ENCODE results near the gene IFT81. TPM values are rescaled to one million over a fixed set of nuclear protein-coding genes. Genes with fewer than 3 reads are reported as not detected.

IFT81 gene
- total and polyA plus RNA-seq, 2 donors from 2014 or later = 6.5 to 16.6 TPM

DNA sequence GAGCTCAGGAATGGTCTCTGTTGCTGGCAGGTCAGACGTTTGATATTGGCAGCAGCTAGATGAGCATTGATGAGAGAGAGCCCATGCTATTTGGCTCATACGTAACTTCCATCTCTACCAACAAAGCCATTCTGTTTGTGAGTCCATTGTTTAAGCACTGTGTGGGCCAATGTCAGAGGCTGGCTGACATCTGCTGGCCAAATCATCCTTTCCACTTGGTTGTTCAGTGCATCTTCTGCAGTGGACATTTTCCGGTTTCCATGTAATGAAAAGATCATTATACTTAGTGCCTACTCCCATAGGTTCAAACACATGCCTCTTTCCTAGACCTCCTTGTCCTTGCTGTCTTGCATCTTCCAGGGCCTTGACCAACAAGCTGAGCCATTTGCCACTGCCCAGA, 59.2 kb downstream of the IFT81 start:
- intact Hi-C loops (cut with DNase I) = no loop called here
- no peak for FAIRE-seq

DNA sequence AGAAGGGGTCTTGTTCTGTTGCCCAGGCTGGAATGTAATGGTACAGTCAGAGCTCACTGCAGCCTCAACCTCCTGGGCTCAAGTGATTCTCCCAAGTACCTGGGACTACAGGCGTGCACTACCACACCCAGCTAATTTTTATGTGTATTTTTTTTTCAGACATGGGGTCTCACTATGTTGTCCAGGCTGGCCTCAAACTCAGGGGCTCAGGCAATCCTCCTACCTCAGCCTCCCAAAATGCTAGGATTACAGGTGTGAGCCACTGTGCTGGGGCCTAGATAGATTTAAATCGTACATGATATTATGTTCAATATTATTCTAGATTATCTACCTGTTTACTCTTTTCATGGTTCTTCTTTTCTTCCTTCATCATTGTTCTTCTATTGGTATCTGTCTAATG, 61.5 kb downstream of the IFT81 start:
- Histone ChIP-seq H3K27me3 (ENCODE audit: control insufficient read depth, insufficient read depth, low read length) (no peaks in the 10 kb centered on the region), H3K4me3 (ENCODE audit: low read length in 3 of 3) (no peak overlapping the region), H3K9me3 (ENCODE audit: control insufficient read depth in 2 of 3, insufficient read depth in 1 of 3, low read length in 3 of 3) (peaks cover 0 to 9% (median 2%) of the 10 kb centered on the region in 3 donors), H3K9ac (ENCODE audit: low read length in 3 of 3) (no peak overlapping the region), H3K36me3 (ENCODE audit: control insufficient read depth in 2 of 3, insufficient read depth in 3 of 3, low read length in 3 of 3) (peaks cover 7 to 11% (median 10%) of the 10 kb centered on the region in 3 donors), H3K4me1 (ENCODE audit: control insufficient read depth in 2 of 3, insufficient read depth in 2 of 3, low read depth in 1 of 3, low read length in 3 of 3) (no peaks in the 10 kb centered on the region), H3K27ac (ENCODE audit: low read depth in 2 of 2, low read length in 2 of 2) (no peak overlapping the region)
- intact Hi-C loops (cut with DNase I) = no loop called here
- TF ChIP-seq, protein P1, sequence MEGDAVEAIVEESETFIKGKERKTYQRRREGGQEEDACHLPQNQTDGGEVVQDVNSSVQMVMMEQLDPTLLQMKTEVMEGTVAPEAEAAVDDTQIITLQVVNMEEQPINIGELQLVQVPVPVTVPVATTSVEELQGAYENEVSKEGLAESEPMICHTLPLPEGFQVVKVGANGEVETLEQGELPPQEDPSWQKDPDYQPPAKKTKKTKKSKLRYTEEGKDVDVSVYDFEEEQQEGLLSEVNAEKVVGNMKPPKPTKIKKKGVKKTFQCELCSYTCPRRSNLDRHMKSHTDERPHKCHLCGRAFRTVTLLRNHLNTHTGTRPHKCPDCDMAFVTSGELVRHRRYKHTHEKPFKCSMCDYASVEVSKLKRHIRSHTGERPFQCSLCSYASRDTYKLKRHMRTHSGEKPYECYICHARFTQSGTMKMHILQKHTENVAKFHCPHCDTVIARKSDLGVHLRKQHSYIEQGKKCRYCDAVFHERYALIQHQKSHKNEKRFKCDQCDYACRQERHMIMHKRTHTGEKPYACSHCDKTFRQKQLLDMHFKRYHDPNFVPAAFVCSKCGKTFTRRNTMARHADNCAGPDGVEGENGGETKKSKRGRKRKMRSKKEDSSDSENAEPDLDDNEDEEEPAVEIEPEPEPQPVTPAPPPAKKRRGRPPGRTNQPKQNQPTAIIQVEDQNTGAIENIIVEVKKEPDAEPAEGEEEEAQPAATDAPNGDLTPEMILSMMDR (IDR thresholded peaks at IDR 0.05; ENCODE audit: borderline replicate concordance, extremely low read depth, insufficient read depth) = no peak
- FAIRE-seq = no peak
- no peak for DNase-seq

More for the DNA sequence above, 59.2 kb downstream of the IFT81 start:
- peaks cover 7 to 11% (median 10%) of the 10 kb centered on the region in 3 donors for H3K36me3 ChIP-seq (ENCODE audit: control insufficient read depth in 2 of 3, insufficient read depth in 3 of 3, low read length in 3 of 3)
- peaks cover 0 to 3% (median 0%) of the 10 kb centered on the region in 3 donors for H3K4me1 ChIP-seq (ENCODE audit: control insufficient read depth in 2 of 3, insufficient read depth in 2 of 3, low read depth in 1 of 3, low read length in 3 of 3)
- H3K27me3 ChIP-seq (ENCODE audit: control insufficient read depth, insufficient read depth, low read length) = no peaks in the 10 kb centered on the region
- peaks cover 0 to 9% (median 2%) of the 10 kb centered on the region in 3 donors for H3K9me3 ChIP-seq (ENCODE audit: control insufficient read depth in 2 of 3, insufficient read depth in 1 of 3, low read length in 3 of 3)
- no peak for DNase-seq
- H3K4me3 ChIP-seq (ENCODE audit: low read length in 3 of 3) = no peak overlapping the region
- TF ChIP-seq, protein P1 (IDR thresholded peaks at IDR 0.05; ENCODE audit: borderline replicate concordance, extremely low read depth, insufficient read depth) = no peak
- no peak overlapping the region for H3K9ac ChIP-seq (ENCODE audit: low read length in 3 of 3)
- H3K27ac ChIP-seq (ENCODE audit: low read depth in 2 of 2, low read length in 2 of 2) = no peak overlapping the region

DNA sequence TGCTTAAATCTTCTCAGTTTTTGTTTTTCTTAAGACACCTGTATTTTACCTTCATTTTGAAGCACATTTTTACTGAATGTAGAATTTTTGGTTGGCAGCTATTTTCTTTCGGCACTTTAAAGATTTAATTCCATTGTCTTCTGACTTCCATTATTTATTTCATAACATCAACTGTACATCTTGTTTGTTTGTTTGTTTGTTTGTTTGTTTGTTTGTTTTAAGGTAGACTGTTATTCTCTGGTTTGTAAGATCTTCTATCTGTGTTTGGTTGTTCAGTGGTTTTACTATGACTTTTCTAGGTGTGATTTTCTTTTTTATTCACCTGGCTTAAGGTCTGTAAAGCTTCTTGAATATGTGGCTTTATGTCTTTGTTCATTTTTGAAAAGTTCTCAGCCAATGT, 61.9 kb downstream of the IFT81 start:
- TF ChIP-seq, protein P1 (IDR thresholded peaks at IDR 0.05; ENCODE audit: borderline replicate concordance, extremely low read depth, insufficient read depth) = no peak
- Histone ChIP-seq H3K36me3 (ENCODE audit: control insufficient read depth in 2 of 3, insufficient read depth in 3 of 3, low read length in 3 of 3) (peaks cover 7 to 12% (median 11%) of the 10 kb centered on the region in 3 donors), H3K4me1 (ENCODE audit: control insufficient read depth in 2 of 3, insufficient read depth in 2 of 3, low read depth in 1 of 3, low read length in 3 of 3) (no peaks in the 10 kb centered on the region), H3K4me3 (ENCODE audit: low read length in 3 of 3) (no peak overlapping the region), H3K9ac (ENCODE audit: low read length in 3 of 3) (no peak overlapping the region), H3K27ac (ENCODE audit: low read depth in 2 of 2, low read length in 2 of 2) (no peak overlapping the region), H3K9me3 (ENCODE audit: control insufficient read depth in 2 of 3, insufficient read depth in 1 of 3, low read length in 3 of 3) (peaks cover 0 to 9% (median 2%) of the 10 kb centered on the region in 3 donors), H3K27me3 (ENCODE audit: control insufficient read depth, insufficient read depth, low read length) (no peaks in the 10 kb centered on the region)
- DNase-seq (no peak), FAIRE-seq (no peak)
- intact Hi-C loops (cut with DNase I) = no loop called here

DNA sequence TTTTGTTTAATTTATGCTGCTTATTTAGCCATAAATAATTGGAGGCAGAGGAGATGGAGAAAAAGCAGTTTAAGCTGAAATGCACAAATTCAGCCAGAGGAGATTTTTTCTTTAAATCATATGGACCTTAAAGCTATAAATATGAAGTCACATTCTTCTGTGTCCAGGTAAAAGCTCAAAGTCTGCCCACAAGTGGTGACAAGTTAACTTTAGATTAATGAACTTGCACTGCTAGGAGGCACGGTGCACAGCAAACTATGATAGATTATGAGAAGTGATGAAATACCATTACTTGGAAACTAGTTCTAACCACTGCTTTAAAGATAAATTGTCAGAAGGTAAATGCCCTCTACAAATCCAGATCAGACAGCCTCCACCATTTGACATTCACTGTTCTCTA, 69.0 kb downstream of the IFT81 start:
- Histone ChIP-seq H3K9ac (ENCODE audit: low read length in 3 of 3) (no peak overlapping the region), H3K4me3 (ENCODE audit: low read length in 3 of 3) (no peak overlapping the region), H3K27ac (ENCODE audit: low read depth in 2 of 2, low read length in 2 of 2) (no peak overlapping the region), H3K27me3 (ENCODE audit: control insufficient read depth, insufficient read depth, low read length) (no peaks in the 10 kb centered on the region), H3K36me3 (ENCODE audit: control insufficient read depth in 2 of 3, insufficient read depth in 3 of 3, low read length in 3 of 3) (peaks cover 0 to 2% (median 0%) of the 10 kb centered on the region in 3 donors), H3K9me3 (ENCODE audit: control insufficient read depth in 2 of 3, insufficient read depth in 1 of 3, low read length in 3 of 3) (no peaks in the 10 kb centered on the region), H3K4me1 (ENCODE audit: control insufficient read depth in 2 of 3, insufficient read depth in 2 of 3, low read depth in 1 of 3, low read length in 3 of 3) (no peaks in the 10 kb centered on the region)
- TF ChIP-seq, protein P1 (IDR thresholded peaks at IDR 0.05; ENCODE audit: borderline replicate concordance, extremely low read depth, insufficient read depth) = no peak
- intact Hi-C loops (cut with DNase I) = no loop called here
- no peak for FAIRE-seq
- DNase-seq = no peak

Measured in kidney (tissue), 14 donors.